ENCODE results near the gene ATP9A. TPM values are rescaled to one million over a fixed set of nuclear protein-coding genes. Genes with fewer than 3 reads are reported as not detected.
"Not testable (repeated sequence)": the region's sequence is repeated elsewhere in the genome, so short reads cannot be mapped to it uniquely, and the experiment has no call there.

The ATP9A gene
- total and polyA plus RNA-seq, 2 of the 4 experiments (the other 2 are of a cell fraction), result 10.6 to 22.4 TPM

- Histone ChIP-seq H3K23ac (ENCODE audit: low read depth, low read length) (no peak overlapping the region), H3K4me3 (ENCODE audit: insufficient read depth, low read depth, low read length) (no peak overlapping the region), H4K5ac (ENCODE audit: low read depth, low read length) (no peak overlapping the region), H3K56ac (ENCODE audit: extremely low read depth, insufficient read depth, low read length) (no peak overlapping the region), H2AK9ac (replicated peaks; ENCODE audit: low read depth, low read length, poor library complexity) (no peak overlapping the region), H2AK5ac (ENCODE audit: low read depth, low read length) (no peak overlapping the region), H2AFZ (replicated peaks; ENCODE audit: low read length, poor library complexity) (no peak overlapping the region), H3K4ac (ENCODE audit: low read depth, low read length) (no peak overlapping the region), H3K27ac (ENCODE audit: insufficient read depth, low read length) (no peak overlapping the region), H4K20me1 (ENCODE audit: insufficient read depth, low read length) (no peaks in the 10 kb centered on the region; the same call in 1 of the 2 replicates), H3K79me1 (ENCODE audit: low read depth in 1 of 2, low read length in 2 of 2) (peaks cover 0 to 28% of the 10 kb centered on the region in 2 experiments; a peak in 3 of 4 replicates), H3K36me3 (ENCODE audit: control insufficient read depth, insufficient read depth, low read length) (peaks cover 4% of the 10 kb centered on the region; the same call in 1 of the 2 replicates), H3K9me1 (ENCODE audit: insufficient read depth, low read length) (peaks cover 4% of the 10 kb centered on the region), H2BK20ac (ENCODE audit: low read depth, low read length) (no peak overlapping the region), H3K27me3 (ENCODE audit: control insufficient read depth, insufficient read depth, low read length) (no peaks in the 10 kb centered on the region), H4K91ac (ENCODE audit: insufficient read depth, low read depth, low read length) (no peak overlapping the region), H2BK5ac (ENCODE audit: low read depth, low read length, poor library complexity, severe bottlenecking) (no peak overlapping the region), H3K9ac (ENCODE audit: low read depth, low read length) (no peak overlapping the region), H2BK15ac (ENCODE audit: low read depth, low read length) (no peak overlapping the region), H3K4me2 (ENCODE audit: low read depth, low read length) (no peak overlapping the region), H4K8ac (ENCODE audit: low read depth in 2 of 2, low read length in 2 of 2) (no peak overlapping the region), H3K18ac (ENCODE audit: low read depth, low read length) (no peak overlapping the region), H2BK120ac (ENCODE audit: low read depth, low read length) (no peak overlapping the region), H3K14ac (replicated peaks; ENCODE audit: low read depth, low read length) (no peak overlapping the region), H3K4me1 (ENCODE audit: control insufficient read depth, insufficient read depth, low read length) (peaks cover 6% of the 10 kb centered on the region), H3K9me3 (ENCODE audit: control insufficient read depth, insufficient read depth, low read length) (no peaks in the 10 kb centered on the region)
- dilution Hi-C loops (cut with HindIII; ENCODE audit: low sequenced_read_pairs, unreplicated experiment) (no loop called here), in situ Hi-C loops (cut with MboI; ENCODE audit: low sequenced_read_pairs) (loop anchor here (10.0 kb wide), 1 partner anchor 117 kb away; the partner anchor contains the start of gene ATP9A), intact Hi-C loops (cut with micrococcal nuclease) (loop anchor here (10.0 kb wide), 1 partner anchor 117 kb away; the partner anchor contains the start of gene ATP9A)
- no CpG with 5 or more reads among the region's 17 CpGs for WGBS, 2 experiments (ENCODE audit: extremely low coverage in 2 of 2, insufficient read length in 1 of 2)
- no TSS peak for BruUV-seq (replicated peaks)
- DNase-seq (no peak), ATAC-seq (ENCODE audit: low read depth) (no peak)
- ChIA-PET CTCF (interaction anchor here (0.6 kb wide), 2 partner anchors 48 to 108 kb away, joined by 3 to 5 read pairs; no protein-coding TSS in a partner anchor), POLR2A (ENCODE audit: unreplicated experiment) (no interaction called here)
- no peak for TF ChIP-seq FOS (IDR thresholded peaks at IDR 0.05; ENCODE audit: low read depth, low read length)
- no peak for TF ChIP-seq MAFK (IDR thresholded peaks at IDR 0.05; ENCODE audit: low read depth, low read length)
- no peak for TF ChIP-seq CEBPB (IDR thresholded peaks at IDR 0.05; ENCODE audit: low read depth, low read length)
- TF ChIP-seq RCOR1 (IDR thresholded peaks at IDR 0.05; ENCODE audit: insufficient replicate concordance, low read length), result no peak
These were observed 120.3 kb downstream of the ATP9A start for GRCh38 chr20:51647674-51648570.

DNA sequence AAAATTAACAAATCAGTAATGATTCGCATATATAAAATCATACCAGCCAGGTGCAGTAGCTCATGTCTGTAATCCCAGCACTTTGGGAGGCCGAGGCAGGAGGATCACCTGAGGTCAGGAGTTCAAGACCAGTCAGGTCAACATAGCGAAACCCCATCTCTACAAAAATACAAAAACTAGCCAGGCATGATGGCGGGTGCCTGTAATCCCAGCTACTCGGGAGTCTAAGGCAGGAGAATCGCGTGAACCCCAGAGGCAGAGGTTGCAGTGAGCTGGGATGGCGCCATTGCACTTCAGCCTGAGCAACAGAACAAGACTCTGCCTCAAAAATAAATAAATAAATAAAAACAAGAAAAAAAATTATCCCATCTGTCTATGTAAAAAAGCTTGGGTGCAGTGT, 124.4 kb downstream of the ATP9A start:
- Histone ChIP-seq H3K4me1 (ENCODE audit: control insufficient read depth, insufficient read depth, low read length) (peaks cover 14% of the 10 kb centered on the region), H2AK5ac (ENCODE audit: low read depth, low read length) (0 out of 2 replicates have a peak overlapping the region, but pooled peaks have one; percentile 33), H3K79me1 (ENCODE audit: low read depth in 1 of 2, low read length in 2 of 2) (peaks cover 0 to 32% of the 10 kb centered on the region in 2 experiments; a peak in 2 of 4 replicates)
- BruUV-seq (replicated peaks); H4K91ac ChIP-seq (ENCODE audit: insufficient read depth, low read depth, low read length); dilution Hi-C loops (cut with HindIII; ENCODE audit: low sequenced_read_pairs, unreplicated experiment); H3K27ac ChIP-seq (ENCODE audit: insufficient read depth, low read length); H3K9me1 ChIP-seq (ENCODE audit: insufficient read depth, low read length); DNase-seq; H4K5ac ChIP-seq (ENCODE audit: low read depth, low read length); H2BK15ac ChIP-seq (ENCODE audit: low read depth, low read length); H3K36me3 ChIP-seq (ENCODE audit: control insufficient read depth, insufficient read depth, low read length); H3K4ac ChIP-seq (ENCODE audit: low read depth, low read length); H2BK5ac ChIP-seq (ENCODE audit: low read depth, low read length, poor library complexity, severe bottlenecking); H3K56ac ChIP-seq (ENCODE audit: extremely low read depth, insufficient read depth, low read length); H3K4me2 ChIP-seq (ENCODE audit: low read depth, low read length); POLR2A ChIA-PET (ENCODE audit: unreplicated experiment); H2AFZ ChIP-seq (replicated peaks; ENCODE audit: low read length, poor library complexity); H3K9me3 ChIP-seq (ENCODE audit: control insufficient read depth, insufficient read depth, low read length); ATAC-seq (ENCODE audit: low read depth); H2BK120ac ChIP-seq (ENCODE audit: low read depth, low read length); H3K14ac ChIP-seq (replicated peaks; ENCODE audit: low read depth, low read length); H3K23ac ChIP-seq (ENCODE audit: low read depth, low read length); H3K9ac ChIP-seq (ENCODE audit: low read depth, low read length); H3K4me3 ChIP-seq (ENCODE audit: insufficient read depth, low read depth, low read length); H2AK9ac ChIP-seq (replicated peaks; ENCODE audit: low read depth, low read length, poor library complexity); H4K20me1 ChIP-seq (ENCODE audit: insufficient read depth, low read length); H4K8ac ChIP-seq (ENCODE audit: low read depth in 2 of 2, low read length in 2 of 2); H3K27me3 ChIP-seq (ENCODE audit: control insufficient read depth, insufficient read depth, low read length); H2BK20ac ChIP-seq (ENCODE audit: low read depth, low read length); H3K18ac ChIP-seq (ENCODE audit: low read depth, low read length): not testable (repeated sequence)
- intact Hi-C loops (cut with micrococcal nuclease) (loop anchor here (5.0 to 10.0 kb wide), 2 partner anchors 121 to 323 kb away; partner anchors contain the start of gene ATP9A), in situ Hi-C loops (cut with MboI; ENCODE audit: low sequenced_read_pairs) (loop anchor here (5.0 to 10.0 kb wide), 2 partner anchors 121 to 438 kb away; partner anchors contain the start of gene ATP9A)
- CTCF ChIA-PET, result interaction anchor here (0.6 kb wide), 1 partner anchor 1008 kb away, joined by 3 read pairs; no protein-coding TSS in a partner anchor
- no CpG with 5 or more reads among the region's 8 CpGs for WGBS, 2 experiments (ENCODE audit: extremely low coverage in 2 of 2, insufficient read length in 1 of 2)
